HUES48 (cell line): ENCODE results near the gene VCP.

Experiments
- H3K27ac ChIP-seq: one replicate; pipeline ENCODE4 v1.7.0; 2013; ENCODE audit warnings: low read depth, low read length, inconsistent platforms
- H3K27me3 ChIP-seq: 2 replicates; pipeline ENCODE4 v1.6.1; 2013; ENCODE audit warnings: mild to moderate bottlenecking, low read length; ENCODE audit not compliant: control insufficient read depth, insufficient read depth
- H3K36me3 ChIP-seq: 2 replicates; pipeline ENCODE4 v1.6.1; 2013; ENCODE audit warnings: low read length; ENCODE audit not compliant: control insufficient read depth, insufficient read depth
- H3K4me1 ChIP-seq: 2 replicates; pipeline ENCODE4 v1.6.1; 2013; ENCODE audit warnings: mild to moderate bottlenecking, low read length; ENCODE audit not compliant: control insufficient read depth, insufficient read depth
- H3K4me3 ChIP-seq: 2 replicates; pipeline ENCODE4 v1.5.1; 2013; ENCODE audit warnings: mild to moderate bottlenecking, low read depth, low read length
- H3K9ac ChIP-seq: 2 replicates; pipeline ENCODE4 v1.6.1; 2013; ENCODE audit warnings: mild to moderate bottlenecking, low read depth, low read length, moderate library complexity
- H3K9me3 ChIP-seq: 2 replicates; pipeline ENCODE4 v1.6.1; 2013; ENCODE audit warnings: low read length; ENCODE audit not compliant: control insufficient read depth, insufficient read depth

The VCP gene

GRCh38 chr9:35056571-35057270, 15.7 kb downstream of the VCP start:
- H3K4me3 ChIP-seq = no peak overlapping the region
- H3K9ac ChIP-seq = no peak overlapping the region
- H3K4me1 ChIP-seq = no peaks in the 10 kb centered on the region
- no peak overlapping the region for H3K27ac ChIP-seq
- peaks cover 75% of the 10 kb centered on the region for H3K36me3 ChIP-seq
- no peaks in the 10 kb centered on the region for H3K9me3 ChIP-seq
- H3K27me3 ChIP-seq = no peaks in the 10 kb centered on the region

DNA sequence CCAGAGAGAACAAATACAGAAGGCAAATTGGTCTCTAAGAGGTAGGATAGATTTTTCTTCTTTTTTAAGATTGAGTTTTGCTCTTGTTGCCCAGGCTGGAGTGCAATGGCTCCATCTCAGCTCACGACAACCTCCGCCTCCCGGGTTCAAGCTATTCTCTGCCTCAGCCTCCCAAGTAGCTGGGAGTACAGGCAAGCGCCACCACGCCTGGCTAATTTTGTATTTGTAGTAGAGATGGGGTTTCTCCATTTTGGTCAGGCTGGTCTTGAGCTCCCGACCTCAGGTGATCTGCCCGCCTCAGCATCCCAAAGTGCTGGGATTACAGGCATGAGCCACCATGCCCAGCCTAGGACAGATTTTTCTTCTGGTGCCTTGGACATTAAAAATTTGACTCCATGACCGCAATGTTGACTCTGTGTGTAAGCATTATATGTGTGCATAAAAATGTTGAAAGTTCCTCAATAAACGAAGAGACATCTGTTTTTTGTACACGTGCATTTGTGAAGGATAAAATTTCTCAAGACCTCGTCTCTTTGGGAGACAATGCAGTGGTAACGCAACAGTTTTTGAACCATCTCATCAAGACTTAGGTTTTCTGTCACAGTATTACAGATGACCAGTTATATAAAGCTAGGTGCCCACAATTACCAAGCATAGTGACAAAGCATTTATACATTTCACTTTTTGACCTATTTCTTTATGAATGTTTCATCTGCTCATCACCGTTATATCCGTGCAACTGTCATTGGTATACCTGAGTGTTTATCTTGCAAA, 17.4 kb downstream of the VCP start:
- H3K27ac ChIP-seq = no peak overlapping the region
- H3K4me3 ChIP-seq = no peak overlapping the region
- H3K27me3 ChIP-seq = no peaks in the 10 kb centered on the region
- peaks cover 69% of the 10 kb centered on the region for H3K36me3 ChIP-seq
- H3K9ac ChIP-seq = no peak overlapping the region
- no peaks in the 10 kb centered on the region for H3K9me3 ChIP-seq
- H3K4me1 ChIP-seq = no peaks in the 10 kb centered on the region

GRCh38 chr9:35054185-35054835, 18.1 kb downstream of the VCP start:
- Histone ChIP-seq H3K36me3 (peaks cover 63% of the 10 kb centered on the region), H3K4me3 (no peak overlapping the region), H3K4me1 (no peaks in the 10 kb centered on the region), H3K27me3 (no peaks in the 10 kb centered on the region), H3K9ac (no peak overlapping the region), H3K27ac (no peak overlapping the region), H3K9me3 (no peaks in the 10 kb centered on the region)

GRCh38 chr9:35051069-35051967, 21.1 kb downstream of the VCP start:
- no peak overlapping the region for H3K27ac ChIP-seq
- H3K4me1 ChIP-seq = no peaks in the 10 kb centered on the region
- H3K9me3 ChIP-seq = no peaks in the 10 kb centered on the region
- no peaks in the 10 kb centered on the region for H3K27me3 ChIP-seq
- H3K36me3 ChIP-seq = peaks cover 37% of the 10 kb centered on the region
- no peak overlapping the region for H3K4me3 ChIP-seq
- H3K9ac ChIP-seq = no peak overlapping the region

GRCh38 chr9:35048511-35048910, 23.9 kb downstream of the VCP start:
- H3K27ac ChIP-seq = no peak overlapping the region

GRCh38 chr9:35044071-35044470, 28.4 kb downstream of the VCP start:
- H3K9me3 ChIP-seq = no peaks in the 10 kb centered on the region
- H3K4me1 ChIP-seq = peaks cover 9% of the 10 kb centered on the region; the same call in 1 of the 2 replicates
- H3K9ac ChIP-seq = no peak overlapping the region
- H3K36me3 ChIP-seq = peaks cover 8% of the 10 kb centered on the region
- H3K27ac ChIP-seq = peak overlapping the region; percentile 54
- H3K27me3 ChIP-seq = no peaks in the 10 kb centered on the region
- H3K4me3 ChIP-seq = no peak overlapping the region

More at GRCh38 chr9:35048511-35048910, 23.9 kb downstream of the VCP start:
- Histone ChIP-seq H3K4me3 (no peak overlapping the region), H3K36me3 (peaks cover 20% of the 10 kb centered on the region), H3K9me3 (no peaks in the 10 kb centered on the region), H3K9ac (no peak overlapping the region), H3K27me3 (no peaks in the 10 kb centered on the region), H3K4me1 (peaks cover 9% of the 10 kb centered on the region; the same call in 1 of the 2 replicates)

GRCh38 chr9:35042891-35043545, 29.4 kb downstream of the VCP start:
- H3K27me3 ChIP-seq = no peaks in the 10 kb centered on the region
- H3K9me3 ChIP-seq = no peaks in the 10 kb centered on the region
- peaks cover 9% of the 10 kb centered on the region; the same call in 1 of the 2 replicates for H3K4me1 ChIP-seq
- no peak overlapping the region for H3K4me3 ChIP-seq
- peaks cover 7% of the 10 kb centered on the region; the same call in 1 of the 2 replicates for H3K36me3 ChIP-seq
- no peak overlapping the region for H3K27ac ChIP-seq
- H3K9ac ChIP-seq = no peak overlapping the region

DNA sequence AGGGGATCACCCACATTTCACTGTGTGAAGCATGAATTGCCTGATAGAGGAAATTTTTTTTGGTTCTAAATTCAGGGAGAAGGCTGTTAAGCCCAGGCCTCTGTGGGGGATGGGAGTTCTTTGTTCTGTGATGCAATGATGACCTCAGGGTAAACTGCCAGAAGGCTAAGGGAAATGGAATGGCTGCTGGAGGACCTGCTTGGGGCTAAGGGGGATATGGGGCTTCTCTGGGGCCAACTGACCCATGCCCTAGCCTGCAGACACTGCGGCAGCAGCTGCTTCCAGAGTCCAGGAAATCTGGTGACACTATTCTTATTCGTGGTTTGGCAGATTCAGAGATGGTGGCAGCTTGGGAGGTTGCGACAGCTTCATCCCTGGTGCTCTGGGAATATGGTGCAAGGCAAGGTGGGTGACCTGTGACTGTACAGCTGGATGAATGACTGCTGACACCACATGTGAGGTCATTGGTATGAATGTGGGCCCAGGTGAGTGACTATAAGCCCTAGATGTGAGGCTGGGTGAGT, 30.3 kb downstream of the VCP start:
- Histone ChIP-seq H3K4me1 (peaks cover 9% of the 10 kb centered on the region; the same call in 1 of the 2 replicates), H3K27ac (no peak overlapping the region), H3K36me3 (peaks cover 7% of the 10 kb centered on the region; the same call in 1 of the 2 replicates), H3K27me3 (no peaks in the 10 kb centered on the region), H3K9ac (no peak overlapping the region), H3K9me3 (no peaks in the 10 kb centered on the region), H3K4me3 (no peak overlapping the region)

DNA sequence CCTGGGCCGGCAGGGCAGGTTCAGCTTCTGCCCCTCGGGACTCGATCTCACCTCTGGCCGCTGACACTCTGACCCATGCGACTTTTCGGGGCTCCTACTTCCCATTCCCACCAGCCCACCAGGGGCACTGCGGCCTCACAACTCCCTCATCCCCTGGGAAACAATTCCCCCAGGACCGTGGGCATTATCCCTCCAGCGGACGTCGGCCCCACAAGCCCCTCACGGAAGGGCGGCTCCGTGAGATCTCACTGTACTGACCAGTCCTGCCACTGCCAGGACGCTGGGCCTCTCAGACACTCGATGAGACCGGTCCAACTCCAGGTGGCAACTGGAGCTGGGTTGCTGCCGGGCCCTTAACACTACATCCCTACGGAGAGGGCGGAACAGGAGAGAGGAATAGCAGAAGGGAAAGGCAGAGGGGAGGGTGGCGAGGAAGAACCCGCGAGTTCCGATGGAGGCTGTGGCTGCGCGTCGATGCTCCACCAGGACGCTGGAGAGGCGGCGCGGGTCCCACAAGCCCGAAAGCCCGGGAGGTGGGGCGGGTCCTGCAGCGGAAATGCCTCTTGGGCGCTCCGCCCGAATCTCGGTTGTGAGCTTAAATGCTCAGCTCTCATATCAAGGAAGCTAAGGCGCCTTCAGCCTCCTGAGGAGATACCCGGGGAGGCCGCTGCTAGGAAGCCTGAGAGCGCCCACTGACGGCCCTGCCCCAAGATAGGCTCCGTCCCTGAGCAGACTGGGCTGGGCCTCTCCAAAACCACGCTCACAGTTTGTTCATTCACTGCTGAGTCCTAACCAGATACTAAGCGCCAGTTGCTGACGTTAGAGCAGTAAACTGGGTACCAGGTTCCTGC, 36.3 kb downstream of the VCP start:
- H3K9me3 ChIP-seq = no peaks in the 10 kb centered on the region
- no peaks in the 10 kb centered on the region for H3K27me3 ChIP-seq
- no peak overlapping the region for H3K9ac ChIP-seq
- H3K4me1 ChIP-seq = no peaks in the 10 kb centered on the region
- no peak overlapping the region for H3K27ac ChIP-seq
- no peak overlapping the region for H3K4me3 ChIP-seq
- H3K36me3 ChIP-seq = no peaks in the 10 kb centered on the region
